LNCAP (cell line): ENCODE measurements around the gene RFX2.

Source experiments
- CTCF ChIP-seq: fragments of 450-650 bp; IDR thresholded peaks from 2 replicates; pipeline ENCODE4 v1.5.1; 2017; ENCODE audit warnings: mild to moderate bottlenecking

The RFX2 gene

GRCh38 chr19:5954293-5954692, 156.0 kb downstream of the RFX2 start:
- no peak for TF ChIP-seq CTCF

GRCh38 chr19:5953680-5954213, 156.6 kb downstream of the RFX2 start:
- no peak for TF ChIP-seq CTCF

GRCh38 chr19:5953030-5953589, 157.2 kb downstream of the RFX2 start:
- TF ChIP-seq CTCF = no peak

- no peak for TF ChIP-seq CTCF
These were observed 157.9 kb downstream of the RFX2 start for GRCh38 chr19:5952193-5953029.

- TF ChIP-seq CTCF = no peak
These were observed 158.9 kb downstream of the RFX2 start for GRCh38 chr19:5951338-5951861.

GRCh38 chr19:5950741-5951140, 159.6 kb downstream of the RFX2 start:
- TF ChIP-seq CTCF = no peak

- no peak for TF ChIP-seq CTCF
These were observed 160.5 kb downstream of the RFX2 start for GRCh38 chr19:5949792-5950305.
